K562 (cell line): ENCODE results near the gene PTP4A2. TPM values are rescaled to one million over a fixed set of nuclear protein-coding genes. Genes with fewer than 3 reads are reported as not detected.

ENCODE experiments used
- ATF7 ChIP-seq: fragments of 450-650 bp; IDR thresholded peaks from 2 replicates; pipeline ENCODE4 v1.7.1; 2014; ENCODE audit warnings: mild to moderate bottlenecking, moderate library complexity
- BRCA1 ChIP-seq, 2 experiments: fragments of 450-650 bp in 1 of 2; sonication (generic) in 1 of 2; formaldehyde crosslinking in 1 of 2; IDR thresholded peaks; 2 replicates each; pipeline versions ENCODE4 v1.5.0 to v1.6.1; 2017 to 2020; ENCODE audit warnings: mild to moderate bottlenecking in 1 of 2, missing genetic modification reagents in 1 of 2
- DDX20 ChIP-seq: fragments of 450-650 bp; IDR thresholded peaks from 2 replicates; pipeline ENCODE4 v1.6.1; 2016; ENCODE audit warnings: missing genetic modification characterization, low read depth, mild to moderate bottlenecking, missing compliant biosample characterization, moderate library complexity
- ELF2 ChIP-seq: fragments of 250-450 bp; sonication (Bioruptor Pico); IDR thresholded peaks from 2 replicates; pipeline ENCODE4 v1.5.0; 2021; ENCODE audit warnings: mild to moderate bottlenecking
- FOXP1 ChIP-seq: sonication (generic); formaldehyde crosslinking; IDR thresholded peaks from 2 replicates; pipeline ENCODE4 v1.8.0; 2022; ENCODE audit warnings: mild to moderate bottlenecking, missing genetic modification reagents
- HDAC6 ChIP-seq: IDR thresholded peaks from 2 replicates; pipeline ENCODE4 v1.6.1; 2012; ENCODE audit warnings: low read depth, mild to moderate bottlenecking, control low read depth, inconsistent platforms, low read length, moderate library complexity
- KLF13 ChIP-seq: fragments of 450-650 bp; IDR thresholded peaks from 2 replicates; pipeline ENCODE4 v1.6.1; 2016; ENCODE audit warnings: missing genetic modification characterization, low read depth, mild to moderate bottlenecking, missing compliant biosample characterization, moderate library complexity, borderline replicate concordance
- MYC ChIP-seq, 2 experiments: fragments of 250-450 bp in 1 of 2; sonication (Bioruptor Pico) in 1 of 2; IDR thresholded peaks; 2 replicates each; pipeline versions ENCODE4 v1.5.1 to v1.6.1; 2012 to 2021; ENCODE audit warnings: low read depth in 2 of 2, borderline replicate concordance in 1 of 2, improper control_type of control experiment in 1 of 2, low read length in 1 of 2, mild to moderate bottlenecking in 1 of 2, moderate library complexity in 1 of 2
- NCOA2 ChIP-seq, 2 experiments: fragments of 450-650 bp; IDR thresholded peaks; 2 replicates each; pipeline ENCODE4 v1.6.1; 2018; ENCODE audit warnings: mild to moderate bottlenecking in 2 of 2, moderate library complexity in 1 of 2; ENCODE audit not compliant: partially characterized antibody in 2 of 2
- NFIC ChIP-seq: fragments of 450-650 bp; IDR thresholded peaks from 2 replicates; pipeline ENCODE4 v1.6.1; 2017; ENCODE audit warnings: mild to moderate bottlenecking, inconsistent platforms
- RBFOX2 ChIP-seq: fragments of 200-400 bp; formaldehyde crosslinking; IDR thresholded peaks from 2 replicates; pipeline ENCODE4 v1.6.1; 2017; ENCODE audit warnings: low read depth, mild to moderate bottlenecking, low read length, moderate library complexity
- RFX5 ChIP-seq: IDR thresholded peaks from 2 replicates; pipeline ENCODE4 v1.6.1; 2011; ENCODE audit warnings: low read depth, mild to moderate bottlenecking, improper control_type of control experiment, low read length
- ZFP36 ChIP-seq: fragments of 150-350 bp; IDR thresholded peaks from 2 replicates; pipeline ENCODE4 v1.6.1; 2018; ENCODE audit warnings: low read length, low read depth; ENCODE audit not compliant: partially characterized antibody
- ZNF146 ChIP-seq: IDR thresholded peaks from one replicate; pipeline ENCODE4 v1.6.1; 2018; ENCODE audit warnings: missing compliant biosample characterization; ENCODE audit not compliant: unreplicated experiment
- ZNF408 ChIP-seq: fragments of 250-450 bp; sonication (Bioruptor Pico); IDR thresholded peaks from 2 replicates; pipeline ENCODE4 v1.4.0; 2020; ENCODE audit warnings: low read depth, mild to moderate bottlenecking, moderate library complexity
- ZNF584 ChIP-seq: fragments of 200-800 bp; sonication (Bioruptor generic); IDR thresholded peaks from 2 replicates; pipeline ENCODE4 v1.6.1; 2016; ENCODE audit warnings: low read depth, mild to moderate bottlenecking, missing genetic modification characterization, missing compliant biosample characterization
- polyA plus RNA-seq, 8 experiments: library from polyadenylated mRNA; depleted of rRNA in 4 of 8; stranded (reverse) in 5 of 8; unstranded in 3 of 8; fragments of >200 nt; fragmentation: Nextera tagmentation in 2 of 8; fragmentation: Illumina TruSeq in 1 of 8; extraction: Ambion mirVana in 2 of 8; extraction: Trizol in 1 of 8; gene quantifications; 2 replicates each; pipeline versions ENCODE4 v1.2.1 to v1.2.3, GENCODE V29; 2011 to 2014; ENCODE audit warnings: inconsistent platforms in 1 of 8, missing spikeins in 1 of 8
- total RNA-seq, 7 experiments: library from RNA; depleted of rRNA in 6 of 7; stranded (reverse); fragments of >200 nt in 6 of 7; fragmentation: Illumina TruSeq in 2 of 7; extraction: Trizol in 2 of 7; gene quantifications; 2 replicates each; pipeline versions ENCODE4 v1.2.1 to v1.2.3, GENCODE V29; 2011 to 2021; ENCODE audit warnings: low replicate concordance in 1 of 7
- TF ChIP-seq, protein P1 (sequence below): fragments of 450-650 bp; IDR thresholded peaks from 2 replicates; pipeline ENCODE4 v1.7.0; 2016; ENCODE audit warnings: borderline replicate concordance
- TF ChIP-seq, protein P2 (sequence below): fragments of 450-650 bp; IDR thresholded peaks from 2 replicates; pipeline ENCODE4 v1.6.1; 2018; ENCODE audit warnings: mild to moderate bottlenecking, low read depth; ENCODE audit not compliant: partially characterized antibody
- TF ChIP-seq, protein P3 (sequence below), 2 experiments: fragments of 250-450 bp in 1 of 2; fragments of 450-650 bp in 1 of 2; sonication (Bioruptor Pico) in 1 of 2; IDR thresholded peaks; 2 replicates each; pipeline versions ENCODE4 v1.6.1 to v1.8.0; 2016 to 2021; ENCODE audit warnings: mild to moderate bottlenecking in 2 of 2, moderate library complexity in 2 of 2, missing compliant biosample characterization in 1 of 2, missing genetic modification characterization in 1 of 2
- TF ChIP-seq, protein P4 (sequence below): fragments of 450-650 bp; formaldehyde crosslinking; IDR thresholded peaks from 2 replicates; pipeline ENCODE4 v1.4.0; 2020; ENCODE audit warnings: mild to moderate bottlenecking, moderate library complexity

The PTP4A2 gene
- total and polyA plus RNA-seq, 9 of the 15 experiments (the other 6 are each of a cell fraction or from before 2014, with no cell fraction given) = 197 to 870 (median 480) TPM

DNA sequence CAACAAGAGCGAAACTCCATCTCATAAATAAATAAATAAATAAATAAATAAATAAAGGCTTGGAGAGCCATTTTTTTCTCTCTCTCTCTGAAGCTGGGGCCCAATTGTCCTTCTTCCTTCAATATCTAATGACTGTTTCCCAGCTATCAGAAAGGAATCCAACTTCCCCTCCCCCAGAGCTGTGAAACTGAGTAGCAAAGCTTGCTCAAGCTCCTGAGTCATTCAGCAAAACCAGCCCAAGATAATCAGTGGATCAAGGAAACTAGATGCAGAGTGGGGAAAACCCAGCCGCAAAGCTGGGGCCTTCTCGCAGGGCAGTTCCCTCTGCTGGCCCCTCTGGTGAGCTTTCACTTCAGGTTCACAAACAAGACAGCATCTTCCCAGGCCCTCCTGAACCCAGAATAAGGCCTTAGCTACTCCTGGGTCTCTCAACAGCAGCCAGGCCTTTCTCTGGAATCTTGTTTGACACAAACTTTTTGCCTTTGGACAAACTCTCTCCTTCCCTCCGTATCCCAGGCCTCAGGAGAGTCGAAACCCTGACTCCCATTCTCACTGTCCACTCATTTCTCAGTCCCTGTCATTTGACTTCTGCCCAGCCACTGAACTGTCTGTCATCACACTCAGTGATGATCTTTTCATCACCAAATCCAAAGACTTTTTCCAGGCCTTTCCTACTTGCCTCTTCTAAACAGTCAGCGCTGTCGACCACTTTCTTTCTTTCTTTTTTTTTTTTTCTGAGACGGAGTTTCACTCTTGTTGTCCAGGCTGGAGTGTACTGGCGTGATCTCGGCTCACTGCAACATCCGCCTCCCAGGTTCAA, 18.0 kb upstream of the PTP4A2 start (continued):
- TF ChIP-seq, protein P1, sequence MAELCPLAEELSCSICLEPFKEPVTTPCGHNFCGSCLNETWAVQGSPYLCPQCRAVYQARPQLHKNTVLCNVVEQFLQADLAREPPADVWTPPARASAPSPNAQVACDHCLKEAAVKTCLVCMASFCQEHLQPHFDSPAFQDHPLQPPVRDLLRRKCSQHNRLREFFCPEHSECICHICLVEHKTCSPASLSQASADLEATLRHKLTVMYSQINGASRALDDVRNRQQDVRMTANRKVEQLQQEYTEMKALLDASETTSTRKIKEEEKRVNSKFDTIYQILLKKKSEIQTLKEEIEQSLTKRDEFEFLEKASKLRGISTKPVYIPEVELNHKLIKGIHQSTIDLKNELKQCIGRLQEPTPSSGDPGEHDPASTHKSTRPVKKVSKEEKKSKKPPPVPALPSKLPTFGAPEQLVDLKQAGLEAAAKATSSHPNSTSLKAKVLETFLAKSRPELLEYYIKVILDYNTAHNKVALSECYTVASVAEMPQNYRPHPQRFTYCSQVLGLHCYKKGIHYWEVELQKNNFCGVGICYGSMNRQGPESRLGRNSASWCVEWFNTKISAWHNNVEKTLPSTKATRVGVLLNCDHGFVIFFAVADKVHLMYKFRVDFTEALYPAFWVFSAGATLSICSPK = 0 out of 2 replicates have a peak, but pooled peaks have one; percentile 70
- TF ChIP-seq ZNF584 (CRISPR knock-in tag) (peak; percentile 87), RFX5 (no peak), RBFOX2 (peak; percentile 62), DDX20 (tag) (no peak), BRCA1 (IDR thresholded peaks at IDR 0.05) (no peak), BRCA1 (CRISPR knock-in tag; IDR thresholded peaks at IDR 0.05) (no peak), ELF2 (CRISPR knock-in tag) (no peak), NFIC (peak; percentile 54), KLF13 (tag) (no peak), HDAC6 (no peak), MYC (IDR thresholded peaks at IDR 0.05; ENCODE audit: low read depth, low read length) (peak; percentile 36; the same call in 1 of the 2 replicates), MYC (CRISPR knock-in tag; IDR thresholded peaks at IDR 0.05; ENCODE audit: borderline replicate concordance, low read depth) (no peak), ZFP36 (no peak), ZNF408 (no peak), FOXP1 (CRISPR knock-in tag) (peak; percentile 62; the same call in 1 of the 2 replicates), ZNF146 (CRISPR knock-in tag) (no peak), NCOA2 (IDR thresholded peaks at IDR 0.05; ENCODE audit: partially characterized antibody in 2 of 2) (no peak), ATF7 (peak; percentile 82)
- TF ChIP-seq, protein P2, sequence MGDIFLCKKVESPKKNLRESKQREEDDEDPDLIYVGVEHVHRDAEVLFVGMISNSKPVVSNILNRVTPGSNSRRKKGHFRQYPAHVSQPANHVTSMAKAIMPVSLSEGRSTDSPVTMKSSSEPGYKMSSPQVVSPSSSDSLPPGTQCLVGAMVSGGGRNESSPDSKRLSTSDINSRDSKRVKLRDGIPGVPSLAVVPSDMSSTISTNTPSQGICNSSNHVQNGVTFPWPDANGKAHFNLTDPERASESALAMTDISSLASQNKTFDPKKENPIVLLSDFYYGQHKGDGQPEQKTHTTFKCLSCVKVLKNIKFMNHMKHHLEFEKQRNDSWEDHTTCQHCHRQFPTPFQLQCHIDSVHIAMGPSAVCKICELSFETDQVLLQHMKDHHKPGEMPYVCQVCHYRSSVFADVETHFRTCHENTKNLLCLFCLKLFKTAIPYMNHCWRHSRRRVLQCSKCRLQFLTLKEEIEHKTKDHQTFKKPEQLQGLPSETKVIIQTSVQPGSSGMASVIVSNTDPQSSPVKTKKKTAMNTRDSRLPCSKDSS = no peak
- TF ChIP-seq, protein P3, sequence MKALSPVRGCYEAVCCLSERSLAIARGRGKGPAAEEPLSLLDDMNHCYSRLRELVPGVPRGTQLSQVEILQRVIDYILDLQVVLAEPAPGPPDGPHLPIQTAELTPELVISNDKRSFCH (CRISPR knock-in tag; IDR thresholded peaks at IDR 0.05) = no peak
- TF ChIP-seq, protein P3 (tag; IDR thresholded peaks at IDR 0.05) = no peak; the same call in none of the 2 replicates
- TF ChIP-seq, protein P4, sequence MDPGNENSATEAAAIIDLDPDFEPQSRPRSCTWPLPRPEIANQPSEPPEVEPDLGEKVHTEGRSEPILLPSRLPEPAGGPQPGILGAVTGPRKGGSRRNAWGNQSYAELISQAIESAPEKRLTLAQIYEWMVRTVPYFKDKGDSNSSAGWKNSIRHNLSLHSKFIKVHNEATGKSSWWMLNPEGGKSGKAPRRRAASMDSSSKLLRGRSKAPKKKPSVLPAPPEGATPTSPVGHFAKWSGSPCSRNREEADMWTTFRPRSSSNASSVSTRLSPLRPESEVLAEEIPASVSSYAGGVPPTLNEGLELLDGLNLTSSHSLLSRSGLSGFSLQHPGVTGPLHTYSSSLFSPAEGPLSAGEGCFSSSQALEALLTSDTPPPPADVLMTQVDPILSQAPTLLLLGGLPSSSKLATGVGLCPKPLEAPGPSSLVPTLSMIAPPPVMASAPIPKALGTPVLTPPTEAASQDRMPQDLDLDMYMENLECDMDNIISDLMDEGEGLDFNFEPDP (CRISPR knock-in tag) = no peak
